WERI-Rb-1 (cell line): ENCODE data around the gene ZSWIM6.

Experiments
- DNase-seq: peaks from one replicate; pipeline ENCODE4 v3.0.0-alpha.2; 2020
- H3K27ac ChIP-seq: fragments of 250-450 bp; sonication (Bioruptor Pico); 2 replicates; pipeline ENCODE4 v1.5.1; 2020; ENCODE audit warnings: mild to moderate bottlenecking, moderate library complexity
- H3K27me3 ChIP-seq: fragments of 250-450 bp; sonication (Bioruptor Pico); 2 replicates; pipeline ENCODE4 v1.5.1; 2021; ENCODE audit warnings: mild to moderate bottlenecking, low read depth, moderate library complexity; ENCODE audit not compliant: insufficient read depth, severe bottlenecking
- H3K36me3 ChIP-seq: fragments of 250-450 bp; sonication (Bioruptor Pico); 2 replicates; pipeline ENCODE4 v1.5.1; 2020; ENCODE audit warnings: mild to moderate bottlenecking, moderate library complexity
- H3K4me3 ChIP-seq: 2 replicates; pipeline ENCODE4 v1.5.1; 2011; ENCODE audit warnings: low read depth, mild to moderate bottlenecking, control low read depth, low read length
- H3K9me3 ChIP-seq: fragments of 250-450 bp; sonication (Bioruptor Pico); 2 replicates; pipeline ENCODE4 v1.5.1; 2021; ENCODE audit warnings: mild to moderate bottlenecking, moderate library complexity; ENCODE audit not compliant: severe bottlenecking
- TF ChIP-seq, protein P1 (sequence below): IDR thresholded peaks from 2 replicates; pipeline ENCODE4 v1.5.1; 2011; ENCODE audit warnings: low read depth, mild to moderate bottlenecking, control low read depth, inconsistent platforms, low read length

Gene ZSWIM6

DNA sequence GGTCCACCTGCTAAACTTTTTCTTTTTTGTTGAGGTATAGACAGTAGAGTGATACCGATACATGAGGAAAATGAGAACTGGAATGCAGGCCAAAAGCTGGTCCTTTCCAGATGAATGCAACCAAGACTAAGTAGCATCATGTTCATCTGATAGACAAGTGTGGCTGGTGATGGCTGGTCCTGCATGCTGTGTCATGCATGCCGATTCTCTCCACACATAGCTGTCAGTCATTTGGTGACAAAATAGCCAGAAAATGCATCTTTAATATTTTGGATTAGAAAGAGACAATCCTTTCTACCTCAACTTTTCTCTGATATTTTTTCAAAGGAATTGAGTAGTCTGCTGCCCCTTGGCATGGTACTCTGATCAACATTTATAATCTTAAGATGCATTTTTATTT lies 49.9 kb downstream of the ZSWIM6 start:
- no peaks in the 10 kb centered on the region for H3K9me3 ChIP-seq
- no peaks in the 10 kb centered on the region for H3K36me3 ChIP-seq
- H3K27ac ChIP-seq, result no peak overlapping the region
- DNase-seq, result no peak
- no peak overlapping the region for H3K4me3 ChIP-seq
- H3K27me3 ChIP-seq, result no peaks in the 10 kb centered on the region
- TF ChIP-seq, protein P1, sequence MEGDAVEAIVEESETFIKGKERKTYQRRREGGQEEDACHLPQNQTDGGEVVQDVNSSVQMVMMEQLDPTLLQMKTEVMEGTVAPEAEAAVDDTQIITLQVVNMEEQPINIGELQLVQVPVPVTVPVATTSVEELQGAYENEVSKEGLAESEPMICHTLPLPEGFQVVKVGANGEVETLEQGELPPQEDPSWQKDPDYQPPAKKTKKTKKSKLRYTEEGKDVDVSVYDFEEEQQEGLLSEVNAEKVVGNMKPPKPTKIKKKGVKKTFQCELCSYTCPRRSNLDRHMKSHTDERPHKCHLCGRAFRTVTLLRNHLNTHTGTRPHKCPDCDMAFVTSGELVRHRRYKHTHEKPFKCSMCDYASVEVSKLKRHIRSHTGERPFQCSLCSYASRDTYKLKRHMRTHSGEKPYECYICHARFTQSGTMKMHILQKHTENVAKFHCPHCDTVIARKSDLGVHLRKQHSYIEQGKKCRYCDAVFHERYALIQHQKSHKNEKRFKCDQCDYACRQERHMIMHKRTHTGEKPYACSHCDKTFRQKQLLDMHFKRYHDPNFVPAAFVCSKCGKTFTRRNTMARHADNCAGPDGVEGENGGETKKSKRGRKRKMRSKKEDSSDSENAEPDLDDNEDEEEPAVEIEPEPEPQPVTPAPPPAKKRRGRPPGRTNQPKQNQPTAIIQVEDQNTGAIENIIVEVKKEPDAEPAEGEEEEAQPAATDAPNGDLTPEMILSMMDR, result no peak

DNA sequence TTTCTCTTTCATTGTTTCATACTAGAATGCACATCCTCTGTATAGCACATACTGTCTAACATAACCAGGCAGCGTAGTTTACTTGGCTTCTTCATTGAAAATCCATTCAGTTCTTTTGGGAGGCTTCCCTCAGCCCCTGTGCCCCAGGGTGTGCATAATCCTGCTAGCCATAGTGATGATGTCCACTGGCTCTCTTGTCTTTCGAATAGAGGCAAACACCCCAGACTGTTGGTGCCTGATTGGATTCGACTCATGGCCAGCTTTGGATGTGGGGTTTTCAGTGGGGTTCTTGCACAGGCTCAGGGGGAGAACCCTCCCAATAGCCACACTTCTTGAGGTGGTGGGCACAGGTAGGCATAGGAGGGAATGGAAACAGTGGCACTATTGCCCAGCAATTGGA lies 53.6 kb downstream of the ZSWIM6 start:
- H3K27ac ChIP-seq, result no peak overlapping the region
- DNase-seq, result no peak
- TF ChIP-seq, protein P1, result no peak
- no peaks in the 10 kb centered on the region for H3K27me3 ChIP-seq
- no peaks in the 10 kb centered on the region for H3K9me3 ChIP-seq
- no peak overlapping the region for H3K4me3 ChIP-seq
- no peaks in the 10 kb centered on the region for H3K36me3 ChIP-seq

GRCh38 chr5:61386045-61386800 lies 54.2 kb downstream of the ZSWIM6 start:
- Histone ChIP-seq H3K36me3 (no peaks in the 10 kb centered on the region), H3K4me3 (no peak overlapping the region), H3K27ac (no peak overlapping the region), H3K27me3 (no peaks in the 10 kb centered on the region), H3K9me3 (no peaks in the 10 kb centered on the region)
- DNase-seq, result no peak
- TF ChIP-seq, protein P1, result no peak

- Histone ChIP-seq H3K9me3 (no peaks in the 10 kb centered on the region), H3K36me3 (no peaks in the 10 kb centered on the region), H3K4me3 (no peak overlapping the region), H3K27ac (no peak overlapping the region), H3K27me3 (no peaks in the 10 kb centered on the region)
- TF ChIP-seq, protein P1, result no peak
- no peak for DNase-seq
Measured at GRCh38 chr5:61389609-61390008, 57.6 kb downstream of the ZSWIM6 start.

DNA sequence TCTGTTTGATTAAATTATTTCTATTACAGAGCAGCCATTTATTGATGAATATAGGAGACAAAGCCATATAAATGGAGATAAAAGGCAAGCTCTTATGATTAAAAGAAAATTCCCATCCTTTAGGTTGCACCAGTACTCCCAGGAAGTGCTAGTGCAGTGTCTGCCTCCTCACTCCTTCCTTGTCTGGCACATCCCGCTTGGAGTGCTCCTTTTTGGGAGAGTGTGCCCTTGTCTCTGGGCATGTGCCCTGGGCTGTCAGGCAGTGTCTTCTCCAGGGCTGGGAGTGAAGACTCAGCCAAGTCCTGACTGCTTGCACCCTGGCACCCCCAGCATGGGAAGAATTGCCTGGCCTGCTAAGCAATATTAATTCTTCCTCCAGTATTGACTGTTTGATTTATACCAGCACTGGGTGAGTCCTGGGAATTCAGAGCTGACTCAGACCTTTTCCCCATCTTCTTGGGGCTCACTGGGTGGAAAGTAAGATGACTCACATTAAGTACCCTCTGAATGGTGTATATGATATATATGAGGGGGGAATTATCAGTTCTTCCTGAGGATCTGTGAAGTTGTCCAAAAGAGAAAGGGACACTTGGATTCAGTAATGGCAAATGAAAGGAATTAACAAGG lies 62.1 kb downstream of the ZSWIM6 start:
- TF ChIP-seq, protein P1, result no peak
- Histone ChIP-seq H3K36me3 (no peaks in the 10 kb centered on the region), H3K27me3 (no peaks in the 10 kb centered on the region), H3K27ac (no peak overlapping the region), H3K9me3 (no peaks in the 10 kb centered on the region), H3K4me3 (no peak overlapping the region)
- DNase-seq, result no peak
